GM12864 (cell line): ENCODE measurements around the gene KREMEN1.
"Not testable (repeated sequence)": the region's sequence is repeated elsewhere in the genome, so short reads cannot be mapped to it uniquely, and the experiment has no call there.

Experiments
- DNase-seq: peaks from one replicate; pipeline ENCODE4 v3.0.0-alpha.2; 2011; ENCODE audit warnings: low read depth
- H3K4me3 ChIP-seq: 2 replicates; pipeline ENCODE4 v1.5.1; 2011; ENCODE audit warnings: mild to moderate bottlenecking, low read depth, low read length, control low read depth
- TF ChIP-seq, protein P1 (sequence below): IDR thresholded peaks from 2 replicates; pipeline ENCODE4 v1.5.1; 2011; ENCODE audit warnings: low read depth, mild to moderate bottlenecking, moderate library complexity, low read length, control low read depth, inconsistent platforms; ENCODE audit errors: missing control alignments

KREMEN1 gene

DNA sequence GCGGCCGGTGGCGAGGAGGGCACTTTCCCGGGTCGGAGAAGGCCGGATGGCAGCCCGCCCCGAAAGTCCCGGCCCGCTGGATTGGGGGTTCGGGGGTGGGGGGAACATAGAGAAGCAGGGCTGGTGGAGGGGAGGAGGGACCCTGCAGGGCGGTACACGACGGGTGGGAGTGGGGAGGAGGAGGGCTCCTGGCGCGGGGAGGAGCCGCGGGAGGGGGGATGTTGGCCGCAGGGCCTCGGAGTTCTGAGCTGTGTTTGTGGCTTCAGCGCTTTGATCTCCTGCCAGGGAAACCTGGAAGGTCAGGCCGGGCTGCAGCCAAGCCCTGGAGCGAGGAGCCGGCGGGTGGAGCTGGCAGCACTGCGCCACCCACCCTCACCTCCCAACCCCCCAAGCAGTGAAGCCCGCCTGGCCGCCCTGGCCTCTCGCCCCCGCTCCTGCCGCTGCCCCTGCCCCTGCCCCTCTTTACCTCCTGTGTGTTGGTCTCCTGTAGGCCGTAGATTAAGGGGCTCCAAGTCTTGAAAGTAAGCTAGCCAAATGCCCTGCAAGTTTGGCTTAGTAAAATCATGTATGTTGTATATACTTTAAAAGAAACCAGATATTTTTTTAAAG is 42.1 kb upstream of the KREMEN1 start:
- TF ChIP-seq, protein P1, sequence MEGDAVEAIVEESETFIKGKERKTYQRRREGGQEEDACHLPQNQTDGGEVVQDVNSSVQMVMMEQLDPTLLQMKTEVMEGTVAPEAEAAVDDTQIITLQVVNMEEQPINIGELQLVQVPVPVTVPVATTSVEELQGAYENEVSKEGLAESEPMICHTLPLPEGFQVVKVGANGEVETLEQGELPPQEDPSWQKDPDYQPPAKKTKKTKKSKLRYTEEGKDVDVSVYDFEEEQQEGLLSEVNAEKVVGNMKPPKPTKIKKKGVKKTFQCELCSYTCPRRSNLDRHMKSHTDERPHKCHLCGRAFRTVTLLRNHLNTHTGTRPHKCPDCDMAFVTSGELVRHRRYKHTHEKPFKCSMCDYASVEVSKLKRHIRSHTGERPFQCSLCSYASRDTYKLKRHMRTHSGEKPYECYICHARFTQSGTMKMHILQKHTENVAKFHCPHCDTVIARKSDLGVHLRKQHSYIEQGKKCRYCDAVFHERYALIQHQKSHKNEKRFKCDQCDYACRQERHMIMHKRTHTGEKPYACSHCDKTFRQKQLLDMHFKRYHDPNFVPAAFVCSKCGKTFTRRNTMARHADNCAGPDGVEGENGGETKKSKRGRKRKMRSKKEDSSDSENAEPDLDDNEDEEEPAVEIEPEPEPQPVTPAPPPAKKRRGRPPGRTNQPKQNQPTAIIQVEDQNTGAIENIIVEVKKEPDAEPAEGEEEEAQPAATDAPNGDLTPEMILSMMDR, result no peak
- H3K4me3 ChIP-seq, result no peak overlapping the region
- DNase-seq, result no peak

DNA sequence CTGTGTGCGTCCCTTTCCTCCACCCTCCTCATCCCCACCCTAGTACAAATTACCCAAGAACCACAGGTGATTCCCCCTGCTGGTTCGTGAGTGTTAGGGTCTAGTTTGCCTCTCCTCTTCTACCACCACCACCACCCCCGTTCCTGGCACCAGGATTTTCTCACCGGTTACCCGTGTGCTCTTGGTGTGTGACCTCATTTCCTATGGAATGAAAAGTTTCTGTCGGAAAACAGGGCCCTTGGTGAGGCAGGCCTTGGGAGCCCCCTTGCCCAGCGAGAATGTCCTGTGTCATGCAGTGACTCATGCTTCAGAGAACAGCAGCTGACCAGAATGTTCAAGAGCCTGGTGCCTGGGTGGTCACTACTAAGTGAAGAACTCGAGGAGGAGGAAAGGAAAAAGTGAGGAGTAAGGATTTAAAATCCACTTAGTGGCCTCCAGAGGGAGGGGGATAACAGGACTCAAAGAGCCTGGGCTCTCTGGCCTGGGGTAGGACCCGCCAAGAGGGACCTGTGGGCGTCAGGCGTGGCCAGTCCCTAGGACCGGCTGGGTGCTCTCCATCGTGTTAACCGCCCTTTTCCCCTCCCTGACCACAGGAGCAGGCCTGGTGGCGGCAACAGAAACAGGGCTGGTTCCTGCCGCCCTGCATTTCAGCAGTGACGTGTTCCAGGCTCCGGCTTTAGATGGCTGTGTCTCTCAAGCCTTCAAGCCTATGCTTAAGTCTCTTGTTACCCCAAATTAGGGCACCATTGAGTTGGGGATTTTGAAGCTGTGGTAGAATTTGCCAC is 41.4 kb upstream of the KREMEN1 start:
- H3K4me3 ChIP-seq, result no peak overlapping the region
- DNase-seq, result no peak
- TF ChIP-seq, protein P1, result no peak

DNA sequence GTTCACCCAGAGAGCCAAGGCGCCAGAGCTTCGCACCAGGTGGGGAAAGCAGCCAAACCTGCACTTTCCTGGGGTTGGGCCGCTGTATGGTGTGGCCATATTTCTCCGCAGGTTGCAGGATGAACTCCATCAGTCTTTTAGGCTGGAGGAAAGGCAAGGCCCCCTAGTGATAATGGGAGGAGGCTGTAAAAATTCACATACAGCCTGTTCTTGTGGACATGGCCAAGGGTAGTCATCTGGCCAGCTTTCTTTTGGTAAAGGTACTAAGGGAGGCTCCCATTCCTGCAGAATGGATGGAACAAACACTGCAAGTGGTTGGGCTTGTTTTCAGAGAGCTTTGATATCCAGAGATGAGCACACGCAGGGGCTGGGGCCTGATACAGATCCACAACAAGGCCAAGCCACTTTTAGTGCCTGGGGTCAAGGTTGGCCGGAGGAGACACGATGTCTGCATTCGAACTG is 40.8 kb upstream of the KREMEN1 start:
- H3K4me3 ChIP-seq, result no peak overlapping the region
- TF ChIP-seq, protein P1, result no peak
- no peak for DNase-seq

DNA sequence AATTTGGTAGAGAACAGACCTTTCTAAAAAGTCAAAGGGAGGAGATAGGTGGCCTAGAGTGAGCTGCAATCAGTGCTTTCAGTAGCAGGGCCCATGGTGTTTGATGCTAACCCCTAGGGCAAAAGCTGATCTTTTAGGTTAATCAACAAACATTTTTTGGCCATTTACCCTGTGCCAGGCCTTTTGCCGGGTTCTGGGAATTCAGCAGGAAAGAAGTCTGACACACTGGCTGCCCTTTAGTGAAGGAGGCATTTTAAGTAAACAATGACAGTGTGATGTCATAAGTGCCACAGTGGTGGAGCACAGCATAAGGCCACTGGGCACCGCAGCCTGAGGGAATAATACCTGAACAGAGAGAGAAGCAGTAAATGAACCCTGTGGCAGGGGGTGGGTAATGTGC is 40.3 kb upstream of the KREMEN1 start:
- no peak for DNase-seq
- no peak overlapping the region for H3K4me3 ChIP-seq
- TF ChIP-seq, protein P1, result no peak

DNA sequence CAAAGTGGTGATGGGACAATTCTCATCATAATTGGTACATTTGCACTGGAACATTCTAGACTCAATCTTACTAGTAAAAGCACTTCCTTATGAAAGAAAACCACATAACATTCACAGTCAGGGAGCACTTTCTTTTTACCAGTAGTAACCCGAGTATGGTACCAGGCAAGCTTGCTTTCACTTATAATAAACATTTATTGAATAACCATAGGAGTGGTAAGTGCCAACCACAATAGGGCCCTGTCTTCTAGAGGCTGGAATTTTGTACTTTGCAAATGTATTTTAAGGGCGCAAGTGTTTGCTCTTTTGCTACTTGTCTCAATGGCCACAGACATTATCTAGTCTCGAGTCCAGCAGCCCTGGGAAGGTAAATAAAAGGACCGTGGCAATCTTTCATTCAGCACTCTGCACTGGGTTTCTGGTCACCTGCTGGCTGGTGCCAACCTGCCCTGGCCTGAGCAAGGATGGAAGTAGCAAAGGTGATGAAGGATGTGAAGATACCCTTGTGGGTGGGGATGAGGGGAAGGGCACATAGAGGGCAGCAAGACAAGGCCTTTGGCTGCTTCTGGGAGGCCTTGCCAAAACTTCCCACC is 35.4 kb upstream of the KREMEN1 start:
- TF ChIP-seq, protein P1, result no peak
- no peak for DNase-seq

DNA sequence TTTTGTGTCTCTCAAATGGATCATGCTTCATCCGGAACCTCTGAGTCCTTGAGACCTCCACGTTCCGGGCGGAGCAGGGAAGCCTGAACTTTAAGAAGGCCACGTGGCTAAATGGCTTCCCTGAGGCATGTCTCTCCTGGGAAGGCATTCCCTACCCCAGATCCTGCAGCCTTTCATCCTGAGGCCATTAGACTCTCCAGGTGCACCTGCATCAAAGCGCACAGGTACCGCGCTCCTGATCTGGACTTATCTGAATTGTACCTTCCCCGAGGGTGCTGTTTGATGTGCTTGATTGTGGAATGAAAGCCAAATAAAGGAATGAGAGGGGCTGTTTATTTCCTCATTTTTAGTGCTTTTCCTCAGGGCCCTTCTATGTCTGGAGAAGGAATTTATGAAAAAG is 33.7 kb upstream of the KREMEN1 start:
- TF ChIP-seq, protein P1, result no peak
- H3K4me3 ChIP-seq, result no peak overlapping the region
- DNase-seq, result no peak

More for the DNA sequence above, 35.4 kb upstream of the KREMEN1 start:
- no peak overlapping the region for H3K4me3 ChIP-seq

DNA sequence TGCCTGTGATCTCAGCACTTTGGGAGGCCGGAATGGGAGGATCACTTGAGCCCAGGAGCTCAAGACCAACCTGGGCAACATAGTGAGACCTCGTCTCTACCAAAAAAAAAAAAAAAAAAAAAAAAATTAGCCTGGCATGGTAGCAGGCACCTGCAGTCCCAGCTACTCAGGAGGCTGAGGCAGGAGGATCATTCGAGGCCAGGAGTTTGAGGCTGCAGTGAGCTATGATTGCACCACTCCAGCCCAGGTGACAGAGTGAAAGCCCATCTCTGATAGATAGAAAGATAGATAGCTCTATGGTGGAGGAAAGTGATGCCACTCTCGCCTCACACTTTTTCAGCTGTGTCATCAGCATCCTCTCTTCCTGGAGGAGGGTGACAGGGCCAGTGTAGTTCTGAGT is 33.2 kb upstream of the KREMEN1 start:
- DNase-seq, H3K4me3 ChIP-seq: not testable (repeated sequence)
